GM23248 (cell line): Measurements from ENCODE around the gene STYXL2.

Experiments
- EZH2 ChIP-seq: fragments of 200-600 bp; sonication (generic); IDR thresholded peaks from 2 replicates; pipeline ENCODE4 v1.6.1; 2018; ENCODE audit warnings: antibody characterized with exemption, mild to moderate bottlenecking; ENCODE audit not compliant: insufficient read depth, poor library complexity, severe bottlenecking
- EZH2phosphoT487 ChIP-seq: fragments of 200-600 bp; sonication (generic); IDR thresholded peaks from 2 replicates; pipeline ENCODE4 v1.6.1; 2018; ENCODE audit warnings: antibody characterized with exemption, moderate library complexity, mild to moderate bottlenecking, low read depth; ENCODE audit not compliant: insufficient read depth

DNA sequence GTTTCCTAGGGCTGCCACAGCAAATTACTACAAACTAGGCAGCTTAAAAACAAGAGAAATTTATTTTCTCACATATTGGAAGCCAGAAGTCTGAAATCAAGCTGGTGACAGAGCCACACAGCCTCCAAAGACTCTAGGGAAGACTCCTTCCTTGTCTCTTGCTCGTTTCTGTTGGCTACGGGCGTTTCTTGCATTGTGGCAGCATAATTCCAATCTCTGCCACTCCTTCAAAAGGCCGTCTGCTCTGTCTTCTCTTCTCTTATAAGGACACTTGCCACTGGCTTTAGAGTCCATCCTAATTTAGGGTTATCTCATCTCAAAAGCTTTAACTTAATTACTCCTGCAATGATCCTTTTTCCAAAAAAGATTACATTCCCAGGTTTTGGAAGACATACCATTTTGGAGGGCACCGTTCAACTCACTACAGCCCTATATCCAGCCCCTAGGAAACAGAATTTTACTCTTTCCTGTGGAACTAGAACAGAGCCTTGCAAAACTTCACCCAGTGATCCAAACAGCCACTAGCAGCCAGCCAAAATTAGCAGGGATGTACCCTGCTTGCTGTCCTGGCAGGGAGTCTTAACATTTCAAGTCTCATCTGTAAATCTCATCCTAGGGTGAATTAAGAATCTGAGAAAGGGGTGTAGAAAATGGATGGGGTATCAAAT, 9.2 kb downstream of the STYXL2 start:
- TF ChIP-seq EZH2 (no peak), EZH2phosphoT487 (no peak)
